OCI-LY1 (cell line): ENCODE data around the gene IVD.

ENCODE experiments used
- H2AFZ ChIP-seq: fragments of 200-600 bp; sonication (generic), shearing (Covaris generic); 2 replicates; pipeline ENCODE4 v1.6.0; 2014; ENCODE audit warnings: antibody characterized with exemption, mild to moderate bottlenecking, low read length
- H3F3A ChIP-seq: fragments of 200-600 bp; sonication (generic), shearing (Covaris generic); 2 replicates; pipeline ENCODE4 v1.6.0; 2014; ENCODE audit warnings: mild to moderate bottlenecking, antibody characterized with exemption, low read length, moderate library complexity; ENCODE audit not compliant: insufficient read depth
- H3K27ac ChIP-seq: fragments of 200-600 bp; sonication (generic); 2 replicates; pipeline ENCODE4 v1.5.1; 2014; ENCODE audit warnings: low read length, mixed run types, mild to moderate bottlenecking, low read depth; ENCODE audit not compliant: poor library complexity, severe bottlenecking
- H3K27me3 ChIP-seq: fragments of 200-600 bp; sonication (generic); 2 replicates; pipeline ENCODE4 v1.6.0; 2014; ENCODE audit warnings: antibody characterized with exemption, mild to moderate bottlenecking, low read length, moderate library complexity; ENCODE audit not compliant: insufficient read depth
- H3K36me3 ChIP-seq: fragments of 200-600 bp; sonication (generic); 2 replicates; pipeline ENCODE4 v1.6.1; 2014; ENCODE audit warnings: mild to moderate bottlenecking, antibody characterized with exemption, low read length, moderate library complexity, mixed read lengths; ENCODE audit not compliant: insufficient read depth
- H3K4me1 ChIP-seq: fragments of 200-600 bp; sonication (generic); 2 replicates; pipeline ENCODE4 v1.5.1; 2014; ENCODE audit warnings: mild to moderate bottlenecking, low read length, moderate library complexity; ENCODE audit not compliant: insufficient read depth, severe bottlenecking
- H3K4me2 ChIP-seq: fragments of 200-600 bp; sonication (generic), shearing (Covaris generic); 2 replicates; pipeline ENCODE4 v1.6.1; 2014; ENCODE audit warnings: low read length
- H3K4me3 ChIP-seq: fragments of 200-600 bp; sonication (generic); 2 replicates; pipeline ENCODE4 v1.5.1; 2014; ENCODE audit warnings: low read length, low read depth, mild to moderate bottlenecking, mixed read lengths; ENCODE audit not compliant: poor library complexity, severe bottlenecking
- H3K79me2 ChIP-seq: fragments of 200-600 bp; shearing (Covaris generic); 2 replicates; pipeline ENCODE4 v1.6.1; 2016; ENCODE audit warnings: mixed run types, low read length, mixed read lengths; ENCODE audit not compliant: insufficient read depth
- H3K9ac ChIP-seq: fragments of 200-600 bp; sonication (generic), shearing (Covaris generic); 2 replicates; pipeline ENCODE4 v1.6.1; 2014; ENCODE audit warnings: mild to moderate bottlenecking, low read length, mixed read lengths
- H3K9me2 ChIP-seq: fragments of 200-600 bp; sonication (generic), shearing (Covaris generic); 2 replicates; pipeline ENCODE4 v1.6.1; 2014; ENCODE audit warnings: low read depth, mild to moderate bottlenecking, low read length, mixed read lengths
- H3K9me3 ChIP-seq: fragments of 200-600 bp; shearing (Covaris generic); 2 replicates; pipeline ENCODE4 v1.6.1; 2014; ENCODE audit warnings: low read length, mixed read lengths
- H4K20me1 ChIP-seq: fragments of 200-600 bp; sonication (generic), shearing (Covaris generic); 2 replicates; pipeline ENCODE4 v1.6.0; 2016; ENCODE audit warnings: mild to moderate bottlenecking, low read length; ENCODE audit not compliant: insufficient read depth
- CTCF ChIP-seq: fragments of 200-600 bp; sonication (generic), shearing (Covaris generic); IDR thresholded peaks from 2 replicates; pipeline ENCODE4 v1.5.1; 2017; ENCODE audit warnings: mild to moderate bottlenecking, antibody characterized with exemption, low read length, moderate library complexity, mixed read lengths
- EZH2 ChIP-seq: fragments of 200-600 bp; sonication (generic), shearing (Covaris generic); IDR thresholded peaks from 2 replicates; pipeline ENCODE4 v1.8.0; 2017; ENCODE audit warnings: borderline replicate concordance, mixed run types, mild to moderate bottlenecking, antibody characterized with exemption, low read length, moderate library complexity, mixed read lengths

The IVD gene

GRCh38 chr15:40377606-40378005, 28.0 kb upstream of the IVD start:
- peaks cover 3% of the 10 kb centered on the region for H3K4me1 ChIP-seq
- H3K4me3 ChIP-seq = no peak overlapping the region
- no peak overlapping the region for H3K4me2 ChIP-seq
- 0 out of 2 replicates have a peak, but pooled peaks cover 2% of the 10 kb centered on the region for H3K27me3 ChIP-seq
- no peak for TF ChIP-seq CTCF
- H2AFZ ChIP-seq = no peak overlapping the region
- no peaks in the 10 kb centered on the region for H3K9me2 ChIP-seq
- H3K36me3 ChIP-seq = no peaks in the 10 kb centered on the region
- no peaks in the 10 kb centered on the region for H4K20me1 ChIP-seq
- H3K9ac ChIP-seq = no peak overlapping the region
- H3K9me3 ChIP-seq = no peaks in the 10 kb centered on the region
- H3K79me2 ChIP-seq = no peaks in the 10 kb centered on the region
- no peak overlapping the region for H3K27ac ChIP-seq
- no peaks in the 10 kb centered on the region for H3F3A ChIP-seq

- Histone ChIP-seq H3K27ac (no peak overlapping the region), H3K36me3 (peaks cover under 1% of the 10 kb centered on the region; the same call in 1 of the 2 replicates), H3K27me3 (0 out of 2 replicates have a peak, but pooled peaks cover 2% of the 10 kb centered on the region), H2AFZ (no peak overlapping the region), H3K4me1 (peaks cover 12% of the 10 kb centered on the region), H3K9ac (no peak overlapping the region), H3K4me2 (no peak overlapping the region), H3K4me3 (no peak overlapping the region), H3K9me2 (no peaks in the 10 kb centered on the region), H3F3A (no peaks in the 10 kb centered on the region), H4K20me1 (no peaks in the 10 kb centered on the region), H3K79me2 (peaks cover 16% of the 10 kb centered on the region), H3K9me3 (no peaks in the 10 kb centered on the region)
- TF ChIP-seq CTCF = no peak
- no peak for TF ChIP-seq EZH2
These were observed 26.2 kb upstream of the IVD start for GRCh38 chr15:40379374-40379773.

GRCh38 chr15:40379853-40380252, 25.7 kb upstream of the IVD start:
- Histone ChIP-seq H4K20me1 (no peaks in the 10 kb centered on the region), H3K9me3 (no peaks in the 10 kb centered on the region), H3K36me3 (peaks cover 6% of the 10 kb centered on the region; the same call in 1 of the 2 replicates), H3K4me1 (peaks cover 16% of the 10 kb centered on the region), H3F3A (no peaks in the 10 kb centered on the region), H3K9ac (no peak overlapping the region), H3K27ac (no peak overlapping the region), H3K27me3 (0 out of 2 replicates have a peak, but pooled peaks cover 2% of the 10 kb centered on the region), H2AFZ (no peak overlapping the region), H3K9me2 (no peaks in the 10 kb centered on the region), H3K4me2 (no peak overlapping the region), H3K79me2 (peaks cover 20% of the 10 kb centered on the region), H3K4me3 (no peak overlapping the region)
- TF ChIP-seq CTCF = no peak
- no peak for TF ChIP-seq EZH2
